Subcutaneous adipose tissue (tissue), 4 donors: ENCODE measurements around the gene OR4D9. TPM values are rescaled to one million over a fixed set of nuclear protein-coding genes. Genes with fewer than 3 reads are reported as not detected.

Experiments
- total RNA-seq, 4 donors: library from RNA; depleted of rRNA; stranded (reverse); fragments of >200 nt; gene quantifications; one replicate each; pipeline ENCODE4 v1.1.0, GENCODE V29; 2016
- TF ChIP-seq, protein P1 (sequence below): fragments of 450-650 bp; IDR thresholded peaks from one replicate; pipeline ENCODE4 v1.5.1; 2016; ENCODE audit warnings: low read depth, mild to moderate bottlenecking, control low read depth, antibody characterized with exemption, moderate library complexity

OR4D9 gene
- total RNA-seq: not detected

DNA sequence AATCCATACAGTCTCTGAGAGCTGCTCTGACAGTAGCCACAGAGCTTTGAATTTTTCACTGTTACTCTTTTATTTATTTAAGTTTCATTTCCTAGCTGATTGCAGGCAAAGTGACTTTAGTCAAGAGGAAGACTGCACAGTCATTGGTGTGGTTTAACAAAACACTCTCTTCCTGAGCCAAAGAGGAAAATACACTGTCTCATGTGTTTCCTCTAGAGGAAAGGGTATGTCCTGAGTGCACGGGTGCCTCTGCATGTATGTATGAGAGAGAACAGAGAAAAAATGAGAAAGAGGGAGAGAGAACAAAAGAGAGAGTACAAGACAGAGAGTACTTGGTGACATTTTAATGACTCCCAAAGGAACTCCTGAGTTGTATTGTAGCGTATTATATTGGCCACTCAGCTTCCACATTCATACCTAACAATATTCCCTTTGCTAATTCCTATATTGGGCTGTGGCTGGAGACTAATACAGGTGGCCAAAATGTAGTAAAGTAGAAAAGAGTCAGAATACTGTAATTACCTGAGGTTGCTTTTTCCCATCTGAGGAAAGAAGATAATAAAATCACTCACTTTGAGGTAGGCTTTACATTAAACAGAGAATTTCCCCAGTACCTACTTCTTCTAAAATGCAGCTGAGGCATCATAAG, at the start of gene OR4D9:
Gene OR4D9, plus strand, starts transcription at position 599 of the 649 bp plus-strand sequence. CDS start 3,374 bp downstream, outside the sequence.
- TF ChIP-seq, protein P1, sequence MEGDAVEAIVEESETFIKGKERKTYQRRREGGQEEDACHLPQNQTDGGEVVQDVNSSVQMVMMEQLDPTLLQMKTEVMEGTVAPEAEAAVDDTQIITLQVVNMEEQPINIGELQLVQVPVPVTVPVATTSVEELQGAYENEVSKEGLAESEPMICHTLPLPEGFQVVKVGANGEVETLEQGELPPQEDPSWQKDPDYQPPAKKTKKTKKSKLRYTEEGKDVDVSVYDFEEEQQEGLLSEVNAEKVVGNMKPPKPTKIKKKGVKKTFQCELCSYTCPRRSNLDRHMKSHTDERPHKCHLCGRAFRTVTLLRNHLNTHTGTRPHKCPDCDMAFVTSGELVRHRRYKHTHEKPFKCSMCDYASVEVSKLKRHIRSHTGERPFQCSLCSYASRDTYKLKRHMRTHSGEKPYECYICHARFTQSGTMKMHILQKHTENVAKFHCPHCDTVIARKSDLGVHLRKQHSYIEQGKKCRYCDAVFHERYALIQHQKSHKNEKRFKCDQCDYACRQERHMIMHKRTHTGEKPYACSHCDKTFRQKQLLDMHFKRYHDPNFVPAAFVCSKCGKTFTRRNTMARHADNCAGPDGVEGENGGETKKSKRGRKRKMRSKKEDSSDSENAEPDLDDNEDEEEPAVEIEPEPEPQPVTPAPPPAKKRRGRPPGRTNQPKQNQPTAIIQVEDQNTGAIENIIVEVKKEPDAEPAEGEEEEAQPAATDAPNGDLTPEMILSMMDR: no peak

DNA sequence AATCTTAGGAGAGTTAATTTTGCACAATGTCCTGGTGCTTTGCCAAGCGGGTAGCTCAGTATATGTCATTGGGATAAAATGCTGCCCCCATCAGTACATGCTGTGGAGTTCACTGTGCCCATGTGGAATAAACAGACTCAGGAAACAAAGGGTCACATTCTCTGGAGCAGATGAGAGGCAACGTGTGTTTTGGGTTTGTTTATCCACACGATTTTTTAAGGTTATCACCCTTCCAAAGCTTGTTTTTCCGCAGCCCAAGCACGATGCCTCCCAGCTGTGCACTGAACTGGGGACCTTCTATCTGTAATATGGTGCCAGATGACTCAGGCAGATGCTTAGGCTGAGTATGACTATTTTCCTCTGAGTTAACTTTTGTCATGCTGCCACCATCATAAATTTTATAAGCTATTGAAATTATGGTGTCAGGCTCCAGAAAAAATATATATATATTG, 48.1 kb upstream of the OR4D9 start:
- TF ChIP-seq, protein P1: no peak

DNA sequence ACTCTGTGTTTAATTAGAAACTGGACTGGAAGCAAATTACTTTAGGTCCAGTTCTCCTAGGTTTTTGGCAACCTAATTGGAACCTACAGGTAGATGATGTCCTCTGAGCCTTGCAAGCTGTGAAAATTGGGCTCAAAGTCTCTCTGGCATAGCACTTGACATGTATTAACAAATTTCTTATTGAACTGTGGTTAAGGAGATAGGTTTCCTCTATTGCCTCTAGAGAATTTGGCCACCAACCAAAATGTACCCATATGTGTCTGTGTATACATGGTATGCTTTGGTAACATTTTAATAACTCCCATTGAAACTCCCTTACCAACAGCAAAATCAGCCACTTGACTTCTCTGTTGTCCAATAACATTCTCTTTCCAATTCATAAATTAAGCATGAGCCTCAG, 38.3 kb upstream of the OR4D9 start, which contains the start of gene OR4D10:
Gene OR4D10, plus strand, starts transcription at position 301 of the 400 bp plus-strand sequence. CDS start 4,115 bp downstream, outside the sequence.
- TF ChIP-seq, protein P1: no peak

DNA sequence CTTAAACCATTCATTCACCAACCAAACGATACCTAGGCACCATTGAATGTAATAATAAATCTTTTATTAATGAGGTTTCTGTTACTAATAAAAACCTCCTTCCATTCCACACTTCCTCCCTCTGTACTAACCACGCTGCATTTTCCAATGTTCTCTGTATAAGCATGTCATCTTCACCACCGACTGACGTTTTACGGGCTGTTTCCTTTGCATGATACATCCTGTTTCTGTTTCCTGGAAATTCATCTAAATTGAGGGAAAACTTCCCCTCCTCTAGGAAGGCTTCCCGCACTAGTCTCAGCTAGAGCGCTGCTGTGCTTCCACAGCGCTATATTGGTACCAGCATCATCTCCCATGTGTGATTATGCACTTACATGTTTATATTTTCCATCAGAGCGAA, 36.2 kb upstream of the OR4D9 start:
- TF ChIP-seq, protein P1: no peak

DNA sequence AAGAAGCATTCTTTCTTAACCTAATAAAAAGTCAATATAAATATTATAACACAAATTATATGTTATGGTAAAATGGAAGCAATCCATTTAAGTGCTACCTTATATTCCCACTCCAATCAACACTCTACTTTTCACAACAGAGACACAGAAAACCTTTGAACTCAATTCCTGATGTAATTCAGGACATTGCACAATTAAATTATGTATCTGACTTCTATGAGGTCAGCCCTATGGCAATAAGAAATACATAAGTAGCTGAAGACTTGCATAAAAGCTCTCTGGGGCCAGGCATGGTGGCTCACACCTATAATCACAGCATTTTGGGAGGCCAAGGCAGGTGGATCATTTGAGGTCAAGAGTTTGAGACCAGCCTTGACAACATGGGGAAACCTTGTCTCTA, 31.4 kb upstream of the OR4D9 start:
- TF ChIP-seq, protein P1: no peak

DNA sequence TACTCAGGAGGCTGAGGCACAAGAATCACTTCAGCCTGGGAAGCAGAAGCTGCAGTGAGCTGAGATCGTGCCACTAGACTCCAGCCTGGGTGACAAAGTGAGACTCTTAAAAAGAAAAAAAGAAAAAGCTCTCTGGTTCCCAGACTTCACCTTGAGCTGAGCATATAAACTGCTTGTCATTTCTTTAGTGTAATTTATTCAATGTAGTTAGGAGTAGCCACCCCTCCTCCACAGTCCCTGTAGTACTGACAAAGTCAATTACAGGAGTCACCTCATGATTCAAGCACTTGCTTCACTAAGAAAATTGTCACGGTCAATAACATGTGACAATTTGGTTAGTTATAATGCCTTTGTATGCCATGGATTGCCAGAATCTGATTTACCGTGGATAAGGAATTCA, 31.0 kb upstream of the OR4D9 start:
- TF ChIP-seq, protein P1: no peak

DNA sequence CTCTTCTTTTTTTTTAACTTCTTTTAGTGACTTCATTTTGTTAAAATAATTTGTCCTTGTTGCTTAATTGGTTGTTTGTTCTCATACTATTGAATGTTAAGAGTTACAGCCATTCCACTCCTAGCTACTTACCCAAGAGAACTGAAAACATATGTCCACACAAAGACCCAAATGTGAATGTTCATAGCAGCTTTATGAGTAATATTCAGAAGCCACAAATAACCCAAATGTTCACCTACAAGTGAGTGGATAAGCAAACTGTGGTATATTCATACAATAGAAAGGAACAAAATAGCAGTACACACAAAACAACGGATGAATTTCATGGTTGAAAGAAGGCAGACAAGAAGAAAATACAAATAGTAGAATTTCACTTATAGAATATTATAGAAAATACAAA, 9.4 kb upstream of the OR4D9 start:
- TF ChIP-seq, protein P1: no peak
